ENCODE measurements around the gene FBXW5.

GRCh38 chr9:136990242-136990911 lies 45.8 kb upstream of the FBXW5 start:
- TF ChIP-seq CTCF (IDR thresholded peaks at IDR 0.05) (no peak), POLR2AphosphoS5 (IDR thresholded peaks at IDR 0.05) (no peak), POLR2A (IDR thresholded peaks at IDR 0.05) (no peak), EP300 (IDR thresholded peaks at IDR 0.05; ENCODE audit: low read depth) (no peak)

All from transverse colon (tissue), 4 donors.